AG04450 (cell line): ENCODE results near the gene SP4. TPM values are rescaled to one million over a fixed set of nuclear protein-coding genes. Genes with fewer than 3 reads are reported as not detected.

Experiments
- CTCF ChIA-PET: fragments of 300-600, 350-600 bp; formaldehyde crosslinking; extraction: SDS; loops from one replicate; lab custom pipeline; 2022; ENCODE audit warnings: antibody characterized with exemption, inconsistent platforms; lab: Charles Lee
- POLR2A ChIA-PET: fragments of 350-600 bp; formaldehyde crosslinking; extraction: SDS; loops from one replicate; lab custom pipeline; 2021; ENCODE audit warnings: antibody characterized with exemption, inconsistent platforms; lab: Yijun Ruan, JAX
- DNase-seq: peaks from one replicate; pipeline ENCODE4 v3.0.0-alpha.2; 2011; ENCODE audit warnings: low read depth, low spot score
- H3K27ac ChIP-seq: one replicate; pipeline ENCODE4 v1.5.1; 2012; ENCODE audit warnings: low read depth, low read length, control low read depth
- H3K27me3 ChIP-seq: one replicate; pipeline ENCODE4 v1.6.0; 2012; ENCODE audit warnings: low read length; ENCODE audit not compliant: control insufficient read depth, insufficient read depth
- H3K4me3 ChIP-seq: 2 replicates; pipeline ENCODE4 v1.5.1; 2011; ENCODE audit warnings: mild to moderate bottlenecking, low read depth, low read length, control low read depth
- H3K9me3 ChIP-seq: 2 replicates; pipeline ENCODE4 v1.5.1; 2012; ENCODE audit warnings: low read length; ENCODE audit not compliant: control insufficient read depth, insufficient read depth
- CTCF ChIP-seq: IDR thresholded peaks from 2 replicates; pipeline ENCODE4 v1.5.1; 2011; ENCODE audit warnings: low read depth, low read length, control low read depth, inconsistent platforms
- polyA plus RNA-seq: library from polyadenylated mRNA; depleted of rRNA; stranded (reverse); fragments of >200 nt; gene quantifications from 2 replicates; pipeline ENCODE4 v1.2.3, GENCODE V29; 2011

The SP4 gene
- polyA plus RNA-seq, 1 experiment = 2.3 TPM

GRCh38 chr7:21544715-21545114 is 116.8 kb downstream of the SP4 start:
- no peak overlapping the region for H3K27ac ChIP-seq
- peaks cover 20% of the 10 kb centered on the region for H3K27me3 ChIP-seq
- DNase-seq = no peak
- H3K9me3 ChIP-seq = no peaks in the 10 kb centered on the region; the same call in 1 of the 2 replicates
- no peak for TF ChIP-seq CTCF
- H3K4me3 ChIP-seq = no peak overlapping the region
- ChIA-PET CTCF (no interaction called here), POLR2A (no interaction called here)

- POLR2A ChIA-PET = no interaction called here
- no peak for TF ChIP-seq CTCF
Measured at GRCh38 chr7:21547501-21547900, 119.6 kb downstream of the SP4 start.

GRCh38 chr7:21548491-21548890 is 120.6 kb downstream of the SP4 start:
- CTCF ChIA-PET = no interaction called here
- Histone ChIP-seq H3K27ac (no peak overlapping the region), H3K9me3 (no peaks in the 10 kb centered on the region), H3K27me3 (peaks cover 7% of the 10 kb centered on the region), H3K4me3 (no peak overlapping the region)
- no peak for TF ChIP-seq CTCF
- POLR2A ChIA-PET = no interaction called here
- no peak for DNase-seq

More at GRCh38 chr7:21547501-21547900, 119.6 kb downstream of the SP4 start:
- Histone ChIP-seq H3K27ac (no peak overlapping the region), H3K27me3 (peaks cover 17% of the 10 kb centered on the region), H3K9me3 (no peaks in the 10 kb centered on the region; the same call in 1 of the 2 replicates), H3K4me3 (no peak overlapping the region)
- CTCF ChIA-PET = no interaction called here
- no peak for DNase-seq

GRCh38 chr7:21550076-21550475 is 122.2 kb downstream of the SP4 start:
- Histone ChIP-seq H3K27me3 (no peaks in the 10 kb centered on the region), H3K9me3 (no peaks in the 10 kb centered on the region), H3K4me3 (no peak overlapping the region), H3K27ac (no peak overlapping the region)
- ChIA-PET POLR2A (no interaction called here), CTCF (no interaction called here)
- no peak for DNase-seq
- no peak for TF ChIP-seq CTCF

- H3K9me3 ChIP-seq = no peaks in the 10 kb centered on the region
- ChIA-PET CTCF (no interaction called here), POLR2A (no interaction called here)
- no peak for DNase-seq
- no peak for TF ChIP-seq CTCF
- no peak overlapping the region for H3K4me3 ChIP-seq
- no peaks in the 10 kb centered on the region for H3K27me3 ChIP-seq
- H3K27ac ChIP-seq = no peak overlapping the region
Measured at GRCh38 chr7:21550821-21551531, 123.1 kb downstream of the SP4 start.
